ENCODE results near the gene UBALD1.

DNA sequence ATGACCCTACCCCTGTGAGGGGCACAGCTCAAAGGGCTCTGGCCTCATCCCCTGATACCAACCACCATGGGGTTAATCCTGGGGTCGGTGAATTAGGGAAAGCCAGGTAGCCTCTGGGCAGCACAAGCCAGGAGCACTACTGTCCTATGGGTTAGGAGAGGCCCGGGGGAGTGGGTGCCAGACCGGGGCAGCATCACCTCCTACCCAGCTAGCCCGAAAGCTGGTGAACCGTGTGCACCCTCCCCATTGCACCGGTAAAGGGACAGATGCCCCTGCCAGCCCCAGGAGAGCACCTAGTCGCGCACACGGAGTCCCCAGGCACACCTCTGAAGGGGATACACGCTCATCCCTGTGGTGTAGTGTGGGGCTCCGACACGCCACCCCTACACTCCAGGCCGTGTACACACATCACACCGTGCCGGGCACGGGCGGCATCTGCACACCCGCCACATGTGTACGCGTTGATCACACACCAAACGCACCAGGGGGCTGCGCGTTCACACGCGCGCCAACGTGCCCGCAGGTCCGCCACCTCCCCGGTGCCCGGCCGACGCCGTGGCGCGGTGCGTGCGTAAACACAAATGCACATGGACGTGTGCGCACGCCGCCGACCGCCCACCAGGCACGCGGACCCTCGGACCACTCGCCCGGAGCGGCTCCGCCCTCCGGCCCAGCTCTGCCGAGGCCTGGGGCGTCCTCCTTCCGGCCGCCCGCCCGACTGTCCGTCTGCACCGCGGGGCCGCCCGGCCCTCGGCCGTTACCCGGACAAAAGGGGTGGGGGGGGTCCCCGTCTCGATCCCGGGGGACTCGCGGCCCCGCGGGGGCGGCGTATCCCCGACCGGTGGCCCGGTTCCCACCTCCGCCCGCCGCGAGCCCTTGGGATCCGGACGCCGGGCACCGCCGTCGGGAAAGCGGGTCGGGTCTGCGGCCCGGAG lies 785 bp downstream of the UBALD1 start:
- no peak for TF ChIP-seq EZH2 (IDR thresholded peaks at IDR 0.05; ENCODE audit: borderline replicate concordance, low read length)
- TF ChIP-seq, protein P1, sequence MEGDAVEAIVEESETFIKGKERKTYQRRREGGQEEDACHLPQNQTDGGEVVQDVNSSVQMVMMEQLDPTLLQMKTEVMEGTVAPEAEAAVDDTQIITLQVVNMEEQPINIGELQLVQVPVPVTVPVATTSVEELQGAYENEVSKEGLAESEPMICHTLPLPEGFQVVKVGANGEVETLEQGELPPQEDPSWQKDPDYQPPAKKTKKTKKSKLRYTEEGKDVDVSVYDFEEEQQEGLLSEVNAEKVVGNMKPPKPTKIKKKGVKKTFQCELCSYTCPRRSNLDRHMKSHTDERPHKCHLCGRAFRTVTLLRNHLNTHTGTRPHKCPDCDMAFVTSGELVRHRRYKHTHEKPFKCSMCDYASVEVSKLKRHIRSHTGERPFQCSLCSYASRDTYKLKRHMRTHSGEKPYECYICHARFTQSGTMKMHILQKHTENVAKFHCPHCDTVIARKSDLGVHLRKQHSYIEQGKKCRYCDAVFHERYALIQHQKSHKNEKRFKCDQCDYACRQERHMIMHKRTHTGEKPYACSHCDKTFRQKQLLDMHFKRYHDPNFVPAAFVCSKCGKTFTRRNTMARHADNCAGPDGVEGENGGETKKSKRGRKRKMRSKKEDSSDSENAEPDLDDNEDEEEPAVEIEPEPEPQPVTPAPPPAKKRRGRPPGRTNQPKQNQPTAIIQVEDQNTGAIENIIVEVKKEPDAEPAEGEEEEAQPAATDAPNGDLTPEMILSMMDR (IDR thresholded peaks at IDR 0.05; ENCODE audit: low read length), result no peak
